ENCODE measurements around the gene MIER1.

GRCh38 chr1:66927528-66927927 lies 2.7 kb downstream of the MIER1 start:
- no peak for TF ChIP-seq CTCF (IDR thresholded peaks at IDR 0.05)
- no peak for TF ChIP-seq POLR2A (IDR thresholded peaks at IDR 0.05)
